NCI-H226 (cell line): ENCODE measurements around the gene MRPS16.
"Not testable (repeated sequence)": the region's sequence is repeated elsewhere in the genome, so short reads cannot be mapped to it uniquely, and the experiment has no call there.

ENCODE experiments used
- DNase-seq: peaks from one replicate; pipeline ENCODE4 v3.0.0-alpha.2; 2015

Gene MRPS16

GRCh38 chr10:73252445-73253224, at the start of gene MRPS16:
TSS of gene MRPS16 (minus strand) at chr10:73252644. CDS start at chr10:73252482, 162 bp downstream.
- DNase-seq: peak; percentile 96

GRCh38 chr10:73296946-73297345, 44.5 kb upstream of the MRPS16 start:
- DNase-seq: no peak

DNA sequence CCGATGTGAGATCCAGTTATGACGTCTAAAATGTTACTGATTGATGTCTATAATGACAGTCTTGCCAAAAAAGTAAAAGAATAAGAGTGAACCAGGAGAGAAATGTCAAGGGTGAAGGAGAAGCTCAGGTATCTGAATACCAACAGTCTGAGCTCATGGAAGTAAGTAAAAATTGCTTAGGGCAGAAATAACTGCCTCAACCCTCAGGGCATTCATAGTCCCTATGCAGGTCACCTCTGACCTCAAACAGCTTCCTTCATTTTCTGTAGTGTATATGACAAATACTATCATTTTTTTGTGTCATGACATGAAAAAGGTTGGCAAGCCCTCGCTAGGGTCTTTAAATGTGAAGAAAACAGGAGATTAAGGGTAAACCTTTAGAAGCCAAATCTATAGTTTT, 41.0 kb upstream of the MRPS16 start:
- no peak for DNase-seq

DNA sequence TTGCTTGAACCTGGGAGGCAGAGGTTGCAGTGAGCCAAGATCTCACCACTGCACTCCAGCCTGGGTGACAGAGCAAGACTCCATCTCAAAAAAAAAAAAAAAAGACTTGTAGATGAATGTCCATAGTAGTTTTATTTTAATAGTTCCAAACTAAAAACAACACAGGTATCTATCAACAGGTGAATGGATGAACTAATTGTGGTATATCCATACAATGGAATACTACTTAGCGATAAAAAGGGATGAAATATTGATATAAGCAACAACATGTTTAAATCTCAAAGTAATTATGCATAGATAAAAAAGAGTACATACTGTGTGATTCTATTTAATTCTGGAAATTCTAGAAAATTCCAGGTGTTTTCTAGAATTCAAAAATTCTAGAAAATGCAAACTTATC, 37.5 kb upstream of the MRPS16 start:
- no peak for DNase-seq

- no peak for DNase-seq
Observed at GRCh38 chr10:73287441-73287840, 35.0 kb upstream of the MRPS16 start.

- no peak for DNase-seq
Observed at GRCh38 chr10:73281097-73281496, 28.7 kb upstream of the MRPS16 start.

DNA sequence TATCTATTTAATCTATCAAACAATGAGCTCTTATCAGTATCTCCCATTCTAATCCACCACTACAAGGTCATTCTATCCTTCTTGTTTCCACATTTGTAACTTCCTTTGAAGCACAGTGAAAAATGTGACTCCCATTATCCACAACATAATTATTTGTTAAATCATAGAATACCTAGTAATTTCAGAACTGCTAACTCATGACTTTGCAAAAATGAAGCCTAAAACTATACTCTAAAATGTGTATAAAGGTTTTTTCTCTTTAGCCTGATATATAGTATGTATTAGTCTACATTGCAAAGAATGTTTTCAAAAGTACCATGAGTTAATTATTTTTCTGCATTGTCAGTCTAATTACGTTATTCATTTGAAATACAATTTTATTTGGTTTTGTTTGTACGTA, 12.0 kb upstream of the MRPS16 start:
- DNase-seq: no peak

- peak; percentile 72 for DNase-seq
Observed at GRCh38 chr10:73263693-73264347, 11.4 kb upstream of the MRPS16 start.

- no peak for DNase-seq
Observed at GRCh38 chr10:73262880-73263555, 10.6 kb upstream of the MRPS16 start.

GRCh38 chr10:73262105-73262730, 9.8 kb upstream of the MRPS16 start:
- DNase-seq: peak; percentile 90

- DNase-seq: no peak
Observed at GRCh38 chr10:73261362-73261995, 9.0 kb upstream of the MRPS16 start.

- DNase-seq: not testable (repeated sequence)
Observed at GRCh38 chr10:73258612-73259011, 6.2 kb upstream of the MRPS16 start.

DNA sequence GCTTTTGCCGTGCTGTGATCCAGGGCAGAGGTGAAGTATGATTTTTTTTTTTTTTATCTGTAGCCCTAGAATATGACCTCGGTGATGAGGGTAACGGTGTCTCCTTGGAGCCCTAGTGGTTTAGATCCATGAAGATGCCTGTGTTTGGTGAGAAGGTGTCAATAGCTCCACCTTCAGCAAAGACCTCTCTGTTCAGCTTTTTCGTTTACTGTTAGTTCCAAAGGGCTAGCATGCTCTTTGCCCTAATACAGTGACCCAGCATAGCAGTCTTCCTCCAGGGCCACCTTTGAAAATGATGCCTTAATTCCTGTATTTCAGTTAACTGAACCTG, 746 bp upstream of the MRPS16 start:
- no peak for DNase-seq

GRCh38 chr10:73251683-73252444, 580 bp downstream of the MRPS16 start:
- no peak for DNase-seq

- DNase-seq: no peak
Observed at GRCh38 chr10:73248259-73248724, 4.2 kb downstream of the MRPS16 start.

DNA sequence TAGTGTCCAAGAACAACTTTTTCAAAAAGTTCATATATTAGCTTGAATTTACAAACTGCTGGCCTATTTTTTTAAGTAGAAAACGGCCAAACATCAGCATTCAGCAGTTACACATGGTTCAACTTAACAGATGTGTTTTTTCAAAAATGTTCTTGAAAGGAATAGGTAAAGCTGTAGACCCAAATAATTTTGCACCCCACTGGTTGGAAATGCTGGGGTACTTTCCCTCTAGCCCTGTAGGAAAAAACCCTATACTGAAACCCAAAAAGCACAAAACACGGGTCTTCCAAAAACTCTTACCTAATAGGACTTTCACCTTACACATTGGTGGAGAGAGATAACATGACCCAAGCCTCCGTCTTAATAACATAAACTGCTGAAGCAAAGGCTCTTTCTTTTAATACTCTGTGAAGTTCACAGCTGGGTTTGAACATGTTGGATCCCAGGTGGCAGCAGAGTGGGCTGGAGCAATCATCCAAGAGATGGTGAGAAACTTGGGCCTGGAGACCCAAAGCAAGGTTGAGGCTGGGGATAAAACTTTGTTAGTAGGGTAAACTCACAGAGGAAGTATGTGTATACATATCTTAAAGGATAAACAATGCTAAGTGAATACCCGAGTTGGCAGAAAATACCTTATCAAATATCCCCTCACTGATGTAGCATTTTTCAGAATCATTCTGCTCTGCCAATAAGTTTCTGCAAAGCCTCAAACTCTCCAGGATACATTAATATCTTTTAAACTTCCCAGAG, 4.8 kb downstream of the MRPS16 start:
- no peak for DNase-seq

GRCh38 chr10:73246646-73247508, 5.6 kb downstream of the MRPS16 start, which contains the start of gene DNAJC9:
TSS of gene DNAJC9 (minus strand) at chr10:73247255. CDS start at chr10:73247189, 66 bp downstream.
- peak; percentile 86 for DNase-seq

DNA sequence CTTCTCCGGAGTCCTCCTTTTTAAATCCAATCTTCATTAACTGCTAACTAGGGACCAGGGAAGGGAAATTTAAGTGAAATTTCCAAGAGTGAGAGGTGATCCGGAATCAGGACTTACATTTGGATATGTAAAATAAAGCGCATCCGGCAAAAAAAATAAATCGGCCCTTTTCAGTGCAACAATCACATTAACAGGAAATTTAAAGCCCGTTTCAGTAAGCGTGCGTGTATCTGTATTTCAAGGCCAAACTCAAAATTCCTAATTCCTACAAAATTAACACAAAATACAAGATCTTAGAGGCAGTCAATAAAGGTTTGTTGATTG, 6.2 kb downstream of the MRPS16 start:
- no peak for DNase-seq

GRCh38 chr10:73244866-73245477, 7.5 kb downstream of the MRPS16 start:
- DNase-seq: no peak

DNA sequence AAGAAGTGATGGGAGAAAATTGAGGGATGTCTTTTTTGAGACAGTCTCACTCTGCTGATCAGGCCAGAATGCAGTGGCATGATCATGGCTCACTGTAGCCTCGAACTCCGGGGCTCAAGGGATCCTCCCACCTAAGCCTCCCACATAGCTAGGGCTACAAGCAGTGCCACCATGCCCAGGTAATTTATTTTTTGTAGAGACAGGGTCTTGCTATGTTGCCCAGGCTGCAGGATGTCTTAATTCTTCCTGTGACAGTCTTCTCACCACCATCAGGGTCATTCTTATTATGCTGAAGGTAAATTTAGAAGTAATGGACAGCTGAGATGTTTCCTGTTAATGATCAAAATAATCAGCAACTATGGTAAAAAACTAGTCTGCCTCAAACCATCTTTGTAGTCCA, 12.5 kb downstream of the MRPS16 start:
- no peak for DNase-seq
